Liver (tissue), 9 donors: ENCODE data around the gene SFMBT2. TPM values are rescaled to one million over a fixed set of nuclear protein-coding genes. Genes with fewer than 3 reads are reported as not detected.

Experiments used
- DNase-seq: peaks from one replicate; pipeline ENCODE4 v3.0.0-alpha.2; 2017; ENCODE audit warnings: low spot score
- H3K27ac ChIP-seq, 2 donors: one replicate each; pipeline ENCODE4 v1.7.0; 2013; ENCODE audit warnings: inconsistent platforms in 2 of 2, low read length in 2 of 2, control low read depth in 1 of 2, low read depth in 1 of 2, mild to moderate bottlenecking in 1 of 2
- H3K27me3 ChIP-seq, 4 donors: one replicate each; pipeline versions ENCODE4 v1.6.1 to v1.7.0; 2013; ENCODE audit warnings: low read length in 3 of 4, inconsistent platforms in 1 of 4, mild to moderate bottlenecking in 1 of 4, moderate library complexity in 1 of 4; ENCODE audit not compliant: control insufficient read depth in 4 of 4, insufficient read depth in 4 of 4
- H3K36me3 ChIP-seq, 4 donors: one replicate each; pipeline versions ENCODE4 v1.6.1 to v1.7.0; 2013; ENCODE audit warnings: low read length in 3 of 4, mild to moderate bottlenecking in 3 of 4, low read depth in 1 of 4, moderate library complexity in 1 of 4; ENCODE audit not compliant: control insufficient read depth in 4 of 4, insufficient read depth in 3 of 4
- H3K4me1 ChIP-seq, 4 donors: one replicate each; pipeline versions ENCODE4 v1.6.1 to v1.7.0; 2013; ENCODE audit warnings: low read length in 3 of 4, mild to moderate bottlenecking in 3 of 4, moderate library complexity in 1 of 4; ENCODE audit not compliant: control insufficient read depth in 4 of 4, insufficient read depth in 4 of 4
- H3K4me3 ChIP-seq, 3 donors: one replicate each; pipeline versions ENCODE4 v1.6.1 to v1.7.0; 2013; ENCODE audit warnings: low read length in 3 of 3, control low read depth in 1 of 3, low read depth in 1 of 3, mild to moderate bottlenecking in 1 of 3
- H3K9ac ChIP-seq, 2 donors: one replicate each; pipeline ENCODE4 v1.7.0; 2013; ENCODE audit warnings: low read length in 2 of 2, mild to moderate bottlenecking in 2 of 2, moderate library complexity in 2 of 2, control low read depth in 1 of 2, low read depth in 1 of 2
- H3K9me3 ChIP-seq, 4 donors: one replicate each; pipeline versions ENCODE4 v1.6.1 to v1.7.0; 2013; ENCODE audit warnings: low read length in 3 of 4; ENCODE audit not compliant: control insufficient read depth in 4 of 4
- EGR1 ChIP-seq, 2 donors: IDR thresholded peaks; 2 replicates each; pipeline ENCODE4 v1.6.1; 2016 to 2018; ENCODE audit warnings: antibody characterized with exemption in 2 of 2, low read depth in 2 of 2
- FOXA1 ChIP-seq: IDR thresholded peaks from 2 replicates; pipeline ENCODE4 v1.6.1; 2016; ENCODE audit warnings: antibody characterized with exemption
- FOXA2 ChIP-seq: IDR thresholded peaks from 2 replicates; pipeline ENCODE4 v1.6.1; 2016; ENCODE audit warnings: antibody characterized with exemption
- GABPA ChIP-seq, 2 donors: IDR thresholded peaks in 1 of 2; conservative IDR thresholded peaks in 1 of 2; 2 replicates each; pipeline ENCODE4 v1.6.1; 2016; ENCODE audit warnings: antibody characterized with exemption in 2 of 2, mild to moderate bottlenecking in 1 of 2, moderate library complexity in 1 of 2
- HNF4A ChIP-seq, 2 donors: conservative IDR thresholded peaks; 2 replicates each; pipeline ENCODE4 v1.6.1; 2016; ENCODE audit warnings: antibody characterized with exemption in 2 of 2, mild to moderate bottlenecking in 2 of 2
- NR2F2 ChIP-seq: IDR thresholded peaks from 2 replicates; pipeline ENCODE4 v1.6.1; 2016; ENCODE audit warnings: antibody characterized with exemption
- RAD21 ChIP-seq, 2 donors: IDR thresholded peaks; 2 replicates each; pipeline ENCODE4 v1.6.1; 2016; ENCODE audit warnings: antibody characterized with exemption in 2 of 2, mild to moderate bottlenecking in 2 of 2
- RXRA ChIP-seq, 2 donors: IDR thresholded peaks; 2 replicates each; pipeline ENCODE4 v1.6.1; 2017 to 2018; ENCODE audit warnings: antibody characterized with exemption in 2 of 2, mild to moderate bottlenecking in 1 of 2
- SP1 ChIP-seq: IDR thresholded peaks from 2 replicates; pipeline ENCODE4 v1.6.1; 2018; ENCODE audit warnings: antibody characterized with exemption, mild to moderate bottlenecking
- TAF1 ChIP-seq: conservative IDR thresholded peaks from 2 replicates; pipeline ENCODE4 v1.6.1; 2016; ENCODE audit warnings: antibody characterized with exemption, mild to moderate bottlenecking
- YY1 ChIP-seq: IDR thresholded peaks from 2 replicates; pipeline ENCODE4 v1.6.1; 2016; ENCODE audit warnings: antibody characterized with exemption, mild to moderate bottlenecking
- WGBS: extraction: QIAGEN DNeasy Blood & Tissue Kit; methylation state at CpG from one replicate; pipeline ENCODE4 v1.1.7; 2013; 5-methylcytosine and 5-hydroxymethylcytosine counted together
- polyA plus RNA-seq, 2 donors: library from polyadenylated mRNA; stranded (reverse) in 1 of 2; unstranded in 1 of 2; fragments of 200-250 nt in 1 of 2; fragments of >200 nt in 1 of 2; fragmentation: Nextera tagmentation in 1 of 2; extraction: Ambion mirVana in 1 of 2; gene quantifications; one replicate each; pipeline versions ENCODE4 v1.2.1 to v1.2.3, GENCODE V29; 2013 to 2015
- total RNA-seq, 2 donors: library from RNA; depleted of rRNA; stranded (reverse); fragments of >200 nt; gene quantifications; one replicate each; pipeline ENCODE4 v1.2.3, GENCODE V29; 2014
- TF ChIP-seq, protein P1 (sequence below): IDR thresholded peaks from 2 replicates; pipeline ENCODE4 v1.6.1; 2016; ENCODE audit warnings: antibody characterized with exemption
- TF ChIP-seq, protein P2 (sequence below): fragments of 150-350 bp; IDR thresholded peaks from 2 replicates; pipeline ENCODE4 v1.5.1; 2017; ENCODE audit warnings: improper control_type of control experiment, low read depth, low read length; ENCODE audit not compliant: missing input control
- TF ChIP-seq, protein P3 (sequence below): IDR thresholded peaks from 2 replicates; pipeline ENCODE4 v1.6.1; 2016; ENCODE audit warnings: antibody characterized with exemption
- donor health status: healthy.
- donor health status: healthy.
- donor health status: healthy.
- donor health status: healthy.
- donor health status: healthy.

The SFMBT2 gene
- total and polyA plus RNA-seq, 4 donors, result 0.46 to 2.8 (median 1.5) TPM

DNA sequence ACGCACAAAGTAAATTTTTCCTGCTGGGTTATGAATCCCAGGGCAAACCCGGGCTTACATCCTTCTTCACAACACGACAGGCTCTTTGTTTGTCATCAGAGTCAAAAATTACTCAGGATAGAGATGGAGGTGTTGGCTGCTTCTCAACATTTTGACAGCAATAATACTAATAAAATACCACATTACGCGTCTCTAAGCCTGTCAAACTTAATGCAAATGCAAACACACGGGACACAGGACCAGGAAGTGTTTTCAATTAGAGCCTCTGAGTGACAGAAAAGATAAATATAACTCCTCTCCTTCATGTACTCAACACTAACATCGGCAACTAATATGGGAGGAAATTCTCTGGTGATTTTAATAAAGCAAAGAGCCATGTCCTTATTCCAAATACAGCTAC, 128.4 kb downstream of the SFMBT2 start:
- WGBS, result 87% methylated on average over 7 of the region's 7 CpGs
- Histone ChIP-seq H3K4me1 (no peaks in the 10 kb centered on the region), H3K9me3 (no peaks in the 10 kb centered on the region), H3K9ac (no peak overlapping the region), H3K27me3 (no peaks in the 10 kb centered on the region), H3K27ac (no peak overlapping the region), H3K36me3 (no peaks in the 10 kb centered on the region), H3K4me3 (no peak overlapping the region)
- no peak for DNase-seq
- no peak for TF ChIP-seq GABPA (IDR thresholded peaks at IDR 0.05 in 1 of 2, conservative IDR thresholded peaks at IDR 0.05 in 1 of 2)
- TF ChIP-seq HNF4A (conservative IDR thresholded peaks at IDR 0.05), result no peak
- TF ChIP-seq, protein P1, sequence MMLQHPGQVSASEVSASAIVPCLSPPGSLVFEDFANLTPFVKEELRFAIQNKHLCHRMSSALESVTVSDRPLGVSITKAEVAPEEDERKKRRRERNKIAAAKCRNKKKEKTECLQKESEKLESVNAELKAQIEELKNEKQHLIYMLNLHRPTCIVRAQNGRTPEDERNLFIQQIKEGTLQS, result no peak
- no peak for TF ChIP-seq NR2F2
- no peak for TF ChIP-seq TAF1

DNA sequence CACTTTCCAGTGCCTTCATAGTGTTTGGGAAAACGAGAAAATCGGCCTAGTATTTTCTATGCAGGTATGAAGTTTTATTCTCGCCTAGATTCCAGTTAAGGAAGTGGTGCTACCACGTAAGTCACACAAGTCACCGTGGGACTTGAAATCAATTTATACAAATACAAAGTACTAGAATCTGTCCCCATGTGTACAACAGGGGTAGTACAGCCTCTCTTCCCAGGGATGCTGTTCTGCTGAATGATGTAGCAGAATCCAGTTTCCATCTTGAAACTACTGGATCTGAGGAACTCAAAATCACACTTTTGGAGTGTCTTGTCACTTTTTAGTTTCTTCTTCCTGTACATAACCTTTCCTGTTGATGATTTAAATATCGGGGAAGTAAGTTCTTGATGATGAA, 129.4 kb downstream of the SFMBT2 start:
- no peak overlapping the region for H3K9ac ChIP-seq
- no peaks in the 10 kb centered on the region for H3K36me3 ChIP-seq
- TF ChIP-seq NR2F2 (no peak), HNF4A (conservative IDR thresholded peaks at IDR 0.05) (no peak), SP1 (no peak), FOXA2 (no peak), GABPA (IDR thresholded peaks at IDR 0.05 in 1 of 2, conservative IDR thresholded peaks at IDR 0.05 in 1 of 2) (no peak), RXRA (IDR thresholded peaks at IDR 0.05) (no peak)
- no peaks in the 10 kb centered on the region for H3K4me1 ChIP-seq
- H3K4me3 ChIP-seq, result no peak overlapping the region
- no peak for DNase-seq
- 91% methylated on average over 6 of the region's 6 CpGs for WGBS
- no peaks in the 10 kb centered on the region for H3K9me3 ChIP-seq
- no peaks in the 10 kb centered on the region for H3K27me3 ChIP-seq
- H3K27ac ChIP-seq, result no peak overlapping the region

DNA sequence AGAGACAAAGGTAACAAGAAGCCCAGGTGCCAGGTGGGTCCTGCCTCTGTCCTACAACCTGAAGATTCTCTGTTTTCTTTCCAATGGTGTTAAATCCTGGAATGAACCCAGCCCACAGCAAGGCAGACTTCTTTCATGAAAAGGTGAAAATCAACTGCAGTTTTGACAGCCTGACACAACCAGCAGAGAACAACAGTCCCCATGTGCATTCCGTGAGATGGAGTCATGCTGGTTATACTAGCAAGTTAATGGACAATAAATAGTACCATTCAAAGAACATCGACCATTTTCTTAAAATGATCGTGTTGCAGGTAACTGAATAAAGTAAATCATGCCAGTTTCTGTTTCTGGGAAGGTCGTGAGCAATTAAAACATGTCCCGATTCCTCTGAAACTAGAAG, 131.5 kb downstream of the SFMBT2 start:
- no peaks in the 10 kb centered on the region for H3K36me3 ChIP-seq
- TF ChIP-seq SP1 (no peak), RXRA (IDR thresholded peaks at IDR 0.05) (no peak), RAD21 (IDR thresholded peaks at IDR 0.05) (no peak), GABPA (IDR thresholded peaks at IDR 0.05 in 1 of 2, conservative IDR thresholded peaks at IDR 0.05 in 1 of 2) (no peak), EGR1 (IDR thresholded peaks at IDR 0.05; ENCODE audit: low read depth in 2 of 2) (no peak), FOXA2 (no peak)
- TF ChIP-seq, protein P1, result no peak
- TF ChIP-seq, protein P2, sequence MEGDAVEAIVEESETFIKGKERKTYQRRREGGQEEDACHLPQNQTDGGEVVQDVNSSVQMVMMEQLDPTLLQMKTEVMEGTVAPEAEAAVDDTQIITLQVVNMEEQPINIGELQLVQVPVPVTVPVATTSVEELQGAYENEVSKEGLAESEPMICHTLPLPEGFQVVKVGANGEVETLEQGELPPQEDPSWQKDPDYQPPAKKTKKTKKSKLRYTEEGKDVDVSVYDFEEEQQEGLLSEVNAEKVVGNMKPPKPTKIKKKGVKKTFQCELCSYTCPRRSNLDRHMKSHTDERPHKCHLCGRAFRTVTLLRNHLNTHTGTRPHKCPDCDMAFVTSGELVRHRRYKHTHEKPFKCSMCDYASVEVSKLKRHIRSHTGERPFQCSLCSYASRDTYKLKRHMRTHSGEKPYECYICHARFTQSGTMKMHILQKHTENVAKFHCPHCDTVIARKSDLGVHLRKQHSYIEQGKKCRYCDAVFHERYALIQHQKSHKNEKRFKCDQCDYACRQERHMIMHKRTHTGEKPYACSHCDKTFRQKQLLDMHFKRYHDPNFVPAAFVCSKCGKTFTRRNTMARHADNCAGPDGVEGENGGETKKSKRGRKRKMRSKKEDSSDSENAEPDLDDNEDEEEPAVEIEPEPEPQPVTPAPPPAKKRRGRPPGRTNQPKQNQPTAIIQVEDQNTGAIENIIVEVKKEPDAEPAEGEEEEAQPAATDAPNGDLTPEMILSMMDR, result no peak
- H3K27ac ChIP-seq, result no peak overlapping the region
- H3K4me1 ChIP-seq, result no peaks in the 10 kb centered on the region
- no peak for DNase-seq
- no peak overlapping the region for H3K4me3 ChIP-seq
- 82% methylated on average over 5 of the region's 5 CpGs for WGBS
- no peaks in the 10 kb centered on the region for H3K27me3 ChIP-seq
- no peak overlapping the region for H3K9ac ChIP-seq
- no peaks in the 10 kb centered on the region for H3K9me3 ChIP-seq

DNA sequence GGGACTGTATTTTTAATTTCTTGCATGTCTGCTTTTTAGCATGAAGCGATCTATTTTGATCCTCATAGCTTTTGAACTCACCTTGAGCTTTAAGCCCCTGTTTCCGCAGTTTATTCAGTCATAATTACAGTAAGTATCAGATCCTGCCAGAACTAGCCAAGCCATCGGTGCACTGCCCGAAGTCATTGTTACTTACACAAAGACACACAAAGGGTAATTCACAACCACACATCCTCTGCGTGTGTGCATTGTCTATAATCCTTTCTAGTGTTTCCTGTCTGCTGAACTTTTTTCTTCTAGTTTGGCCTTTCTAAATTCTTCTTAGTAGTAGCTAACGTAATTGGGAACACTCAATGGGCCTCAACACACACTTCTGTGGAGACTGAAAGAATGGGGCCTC, 133.0 kb downstream of the SFMBT2 start:
- no peak for DNase-seq

More for the DNA sequence above, 133.0 kb downstream of the SFMBT2 start:
- no peak overlapping the region for H3K27ac ChIP-seq
- 81% methylated on average over 6 of the region's 6 CpGs for WGBS
- TF ChIP-seq, protein P1, result no peak
- TF ChIP-seq EGR1 (IDR thresholded peaks at IDR 0.05; ENCODE audit: low read depth in 2 of 2), result no peak
- no peak for TF ChIP-seq YY1
- TF ChIP-seq, protein P3, sequence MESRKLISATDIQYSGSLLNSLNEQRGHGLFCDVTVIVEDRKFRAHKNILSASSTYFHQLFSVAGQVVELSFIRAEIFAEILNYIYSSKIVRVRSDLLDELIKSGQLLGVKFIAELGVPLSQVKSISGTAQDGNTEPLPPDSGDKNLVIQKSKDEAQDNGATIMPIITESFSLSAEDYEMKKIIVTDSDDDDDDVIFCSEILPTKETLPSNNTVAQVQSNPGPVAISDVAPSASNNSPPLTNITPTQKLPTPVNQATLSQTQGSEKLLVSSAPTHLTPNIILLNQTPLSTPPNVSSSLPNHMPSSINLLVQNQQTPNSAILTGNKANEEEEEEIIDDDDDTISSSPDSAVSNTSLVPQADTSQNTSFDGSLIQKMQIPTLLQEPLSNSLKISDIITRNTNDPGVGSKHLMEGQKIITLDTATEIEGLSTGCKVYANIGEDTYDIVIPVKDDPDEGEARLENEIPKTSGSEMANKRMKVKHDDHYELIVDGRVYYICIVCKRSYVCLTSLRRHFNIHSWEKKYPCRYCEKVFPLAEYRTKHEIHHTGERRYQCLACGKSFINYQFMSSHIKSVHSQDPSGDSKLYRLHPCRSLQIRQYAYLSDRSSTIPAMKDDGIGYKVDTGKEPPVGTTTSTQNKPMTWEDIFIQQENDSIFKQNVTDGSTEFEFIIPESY, result no peak
- TF ChIP-seq GABPA (IDR thresholded peaks at IDR 0.05 in 1 of 2, conservative IDR thresholded peaks at IDR 0.05 in 1 of 2), result no peak
- TF ChIP-seq NR2F2, result peak; percentile 55
- no peak for TF ChIP-seq FOXA1
- no peak for TF ChIP-seq RAD21 (IDR thresholded peaks at IDR 0.05)
- H3K4me1 ChIP-seq, result no peaks in the 10 kb centered on the region
- no peaks in the 10 kb centered on the region for H3K36me3 ChIP-seq
- no peak overlapping the region for H3K4me3 ChIP-seq
- H3K27me3 ChIP-seq, result no peaks in the 10 kb centered on the region
- no peak overlapping the region for H3K9ac ChIP-seq
- no peaks in the 10 kb centered on the region for H3K9me3 ChIP-seq
